ENCODE data around the gene FMNL2. TPM values are rescaled to one million over a fixed set of nuclear protein-coding genes. Genes with fewer than 3 reads are reported as not detected.

FMNL2 gene
- total and polyA plus RNA-seq, 4 donors = 1.5 to 9.3 (median 5.1) TPM

DNA sequence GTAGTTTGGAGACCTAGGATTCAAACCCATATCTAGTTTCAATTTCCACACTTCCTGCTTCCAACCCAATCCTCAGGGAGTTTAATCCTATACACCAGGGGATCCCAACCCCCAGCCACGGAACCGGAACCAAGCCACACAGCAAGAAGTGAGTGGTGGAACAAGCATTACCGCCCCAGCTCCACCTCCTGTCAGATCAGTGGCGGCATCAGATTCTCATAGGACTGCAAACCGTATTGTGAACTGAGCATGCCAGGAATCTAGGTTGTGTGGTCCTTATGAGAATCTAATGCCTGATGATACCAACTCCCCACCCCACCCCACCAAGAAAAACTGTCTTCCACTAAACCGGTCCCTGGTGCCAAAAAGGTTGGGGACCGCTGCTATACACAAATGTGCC, 329.8 kb downstream of the FMNL2 start (continued):
- TF ChIP-seq, protein P1, sequence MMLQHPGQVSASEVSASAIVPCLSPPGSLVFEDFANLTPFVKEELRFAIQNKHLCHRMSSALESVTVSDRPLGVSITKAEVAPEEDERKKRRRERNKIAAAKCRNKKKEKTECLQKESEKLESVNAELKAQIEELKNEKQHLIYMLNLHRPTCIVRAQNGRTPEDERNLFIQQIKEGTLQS (IDR thresholded peaks at IDR 0.05) = no peak
- TF ChIP-seq HNF4G (IDR thresholded peaks at IDR 0.05) (no peak), HNF4A (conservative IDR thresholded peaks at IDR 0.05) (no peak), JUND (IDR thresholded peaks at IDR 0.05) (no peak), GABPA (IDR thresholded peaks at IDR 0.05 in 1 of 2, conservative IDR thresholded peaks at IDR 0.05 in 1 of 2) (no peak)

DNA sequence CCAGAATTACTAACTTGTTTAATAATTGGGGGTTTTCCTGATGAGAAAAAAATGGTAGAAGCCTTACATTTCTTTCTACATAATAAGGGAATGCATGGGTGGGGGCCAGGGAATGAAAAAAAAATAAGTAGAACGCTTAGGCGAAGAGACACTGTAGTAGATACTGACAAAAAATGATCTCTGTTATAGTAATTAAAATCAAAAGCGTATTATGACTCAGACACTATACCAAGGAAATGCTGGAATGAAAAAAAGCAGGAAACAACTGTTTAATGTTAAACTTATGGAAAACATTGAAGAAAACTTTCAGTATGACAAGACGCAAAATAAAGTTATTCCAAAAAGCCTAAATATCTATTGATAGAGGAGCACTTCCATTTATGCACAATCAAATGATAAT, 339.4 kb downstream of the FMNL2 start:
- Histone ChIP-seq H3K27ac (ENCODE audit: low read depth in 1 of 2, low read length in 2 of 2) (no peak overlapping the region), H3K4me1 (ENCODE audit: control insufficient read depth in 4 of 4, insufficient read depth in 4 of 4, low read length in 3 of 4) (no peaks in the 10 kb centered on the region), H3K9ac (ENCODE audit: low read depth in 1 of 2, low read length in 2 of 2) (no peak overlapping the region), H3K9me3 (ENCODE audit: control insufficient read depth in 4 of 4, low read length in 3 of 4) (no peaks in the 10 kb centered on the region), H3K4me3 (ENCODE audit: low read depth in 1 of 3, low read length in 3 of 3) (no peak overlapping the region), H3K36me3 (ENCODE audit: control insufficient read depth in 4 of 4, insufficient read depth in 3 of 4, low read depth in 1 of 4, low read length in 3 of 4) (peaks cover 5 to 57% (median 47%) of the 10 kb centered on the region in 4 donors), H3K27me3 (ENCODE audit: control insufficient read depth in 4 of 4, insufficient read depth in 4 of 4, low read length in 3 of 4) (no peaks in the 10 kb centered on the region)
- 96% methylated on average over 4 of the region's 4 CpGs for WGBS
- no peak for DNase-seq (ENCODE audit: low spot score)
- no peak for TF ChIP-seq RXRA (IDR thresholded peaks at IDR 0.05)
- TF ChIP-seq SP1 (IDR thresholded peaks at IDR 0.05) = no peak
- no peak for TF ChIP-seq HNF4G (IDR thresholded peaks at IDR 0.05)
- TF ChIP-seq, protein P2, sequence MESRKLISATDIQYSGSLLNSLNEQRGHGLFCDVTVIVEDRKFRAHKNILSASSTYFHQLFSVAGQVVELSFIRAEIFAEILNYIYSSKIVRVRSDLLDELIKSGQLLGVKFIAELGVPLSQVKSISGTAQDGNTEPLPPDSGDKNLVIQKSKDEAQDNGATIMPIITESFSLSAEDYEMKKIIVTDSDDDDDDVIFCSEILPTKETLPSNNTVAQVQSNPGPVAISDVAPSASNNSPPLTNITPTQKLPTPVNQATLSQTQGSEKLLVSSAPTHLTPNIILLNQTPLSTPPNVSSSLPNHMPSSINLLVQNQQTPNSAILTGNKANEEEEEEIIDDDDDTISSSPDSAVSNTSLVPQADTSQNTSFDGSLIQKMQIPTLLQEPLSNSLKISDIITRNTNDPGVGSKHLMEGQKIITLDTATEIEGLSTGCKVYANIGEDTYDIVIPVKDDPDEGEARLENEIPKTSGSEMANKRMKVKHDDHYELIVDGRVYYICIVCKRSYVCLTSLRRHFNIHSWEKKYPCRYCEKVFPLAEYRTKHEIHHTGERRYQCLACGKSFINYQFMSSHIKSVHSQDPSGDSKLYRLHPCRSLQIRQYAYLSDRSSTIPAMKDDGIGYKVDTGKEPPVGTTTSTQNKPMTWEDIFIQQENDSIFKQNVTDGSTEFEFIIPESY (IDR thresholded peaks at IDR 0.05) = no peak
- TF ChIP-seq JUND (IDR thresholded peaks at IDR 0.05) = no peak
- TF ChIP-seq, protein P3, sequence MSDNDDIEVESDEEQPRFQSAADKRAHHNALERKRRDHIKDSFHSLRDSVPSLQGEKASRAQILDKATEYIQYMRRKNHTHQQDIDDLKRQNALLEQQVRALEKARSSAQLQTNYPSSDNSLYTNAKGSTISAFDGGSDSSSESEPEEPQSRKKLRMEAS (IDR thresholded peaks at IDR 0.05) = no peak
- no peak for TF ChIP-seq NR2F2 (IDR thresholded peaks at IDR 0.05)
- TF ChIP-seq, protein P1 (IDR thresholded peaks at IDR 0.05) = no peak

DNA sequence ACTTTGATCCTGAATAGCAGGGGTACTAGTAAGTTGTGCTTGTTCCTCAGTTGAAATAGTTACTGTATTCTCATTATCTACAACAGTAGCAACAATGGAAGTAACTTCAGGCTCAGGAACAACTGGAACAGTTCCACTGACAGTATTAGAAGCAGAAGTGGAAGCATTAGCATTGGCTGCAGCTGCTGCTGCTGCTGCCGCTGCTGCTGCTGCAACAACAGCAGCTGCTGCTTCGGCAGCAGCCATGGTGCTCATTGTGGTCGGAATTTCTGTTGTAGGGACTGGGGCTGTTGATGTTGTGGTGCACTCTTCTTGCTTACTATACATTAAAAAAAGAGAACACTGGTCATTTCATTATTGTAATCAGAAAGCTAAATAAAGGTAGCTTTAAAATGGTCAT, 341.5 kb downstream of the FMNL2 start:
- H3K27me3 ChIP-seq (ENCODE audit: control insufficient read depth in 4 of 4, insufficient read depth in 4 of 4, low read length in 3 of 4) = no peaks in the 10 kb centered on the region
- no peak overlapping the region for H3K4me3 ChIP-seq (ENCODE audit: low read depth in 1 of 3, low read length in 3 of 3)
- no peak for TF ChIP-seq GABPA (IDR thresholded peaks at IDR 0.05 in 1 of 2, conservative IDR thresholded peaks at IDR 0.05 in 1 of 2)
- TF ChIP-seq, protein P4, sequence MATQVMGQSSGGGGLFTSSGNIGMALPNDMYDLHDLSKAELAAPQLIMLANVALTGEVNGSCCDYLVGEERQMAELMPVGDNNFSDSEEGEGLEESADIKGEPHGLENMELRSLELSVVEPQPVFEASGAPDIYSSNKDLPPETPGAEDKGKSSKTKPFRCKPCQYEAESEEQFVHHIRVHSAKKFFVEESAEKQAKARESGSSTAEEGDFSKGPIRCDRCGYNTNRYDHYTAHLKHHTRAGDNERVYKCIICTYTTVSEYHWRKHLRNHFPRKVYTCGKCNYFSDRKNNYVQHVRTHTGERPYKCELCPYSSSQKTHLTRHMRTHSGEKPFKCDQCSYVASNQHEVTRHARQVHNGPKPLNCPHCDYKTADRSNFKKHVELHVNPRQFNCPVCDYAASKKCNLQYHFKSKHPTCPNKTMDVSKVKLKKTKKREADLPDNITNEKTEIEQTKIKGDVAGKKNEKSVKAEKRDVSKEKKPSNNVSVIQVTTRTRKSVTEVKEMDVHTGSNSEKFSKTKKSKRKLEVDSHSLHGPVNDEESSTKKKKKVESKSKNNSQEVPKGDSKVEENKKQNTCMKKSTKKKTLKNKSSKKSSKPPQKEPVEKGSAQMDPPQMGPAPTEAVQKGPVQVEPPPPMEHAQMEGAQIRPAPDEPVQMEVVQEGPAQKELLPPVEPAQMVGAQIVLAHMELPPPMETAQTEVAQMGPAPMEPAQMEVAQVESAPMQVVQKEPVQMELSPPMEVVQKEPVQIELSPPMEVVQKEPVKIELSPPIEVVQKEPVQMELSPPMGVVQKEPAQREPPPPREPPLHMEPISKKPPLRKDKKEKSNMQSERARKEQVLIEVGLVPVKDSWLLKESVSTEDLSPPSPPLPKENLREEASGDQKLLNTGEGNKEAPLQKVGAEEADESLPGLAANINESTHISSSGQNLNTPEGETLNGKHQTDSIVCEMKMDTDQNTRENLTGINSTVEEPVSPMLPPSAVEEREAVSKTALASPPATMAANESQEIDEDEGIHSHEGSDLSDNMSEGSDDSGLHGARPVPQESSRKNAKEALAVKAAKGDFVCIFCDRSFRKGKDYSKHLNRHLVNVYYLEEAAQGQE (IDR thresholded peaks at IDR 0.05) = no peak
- TF ChIP-seq JUND (IDR thresholded peaks at IDR 0.05) = no peak
- no peak for TF ChIP-seq TAF1 (conservative IDR thresholded peaks at IDR 0.05)
- no peak for TF ChIP-seq FOXA1 (IDR thresholded peaks at IDR 0.05)
- TF ChIP-seq, protein P3 (IDR thresholded peaks at IDR 0.05) = no peak
- TF ChIP-seq, protein P2 (IDR thresholded peaks at IDR 0.05) = no peak
- TF ChIP-seq HNF4A (conservative IDR thresholded peaks at IDR 0.05) = no peak
- TF ChIP-seq RXRA (IDR thresholded peaks at IDR 0.05) = no peak
- no peak for TF ChIP-seq HNF4G (IDR thresholded peaks at IDR 0.05)
- no peak for TF ChIP-seq YY1 (IDR thresholded peaks at IDR 0.05)
- TF ChIP-seq, protein P1 (IDR thresholded peaks at IDR 0.05) = no peak
- TF ChIP-seq RAD21 (IDR thresholded peaks at IDR 0.05) = no peak
- TF ChIP-seq EGR1 (IDR thresholded peaks at IDR 0.05; ENCODE audit: low read depth in 2 of 2) = no peak
- no peak for TF ChIP-seq NR2F2 (IDR thresholded peaks at IDR 0.05)
- peaks cover 7 to 56% (median 43%) of the 10 kb centered on the region in 4 donors for H3K36me3 ChIP-seq (ENCODE audit: control insufficient read depth in 4 of 4, insufficient read depth in 3 of 4, low read depth in 1 of 4, low read length in 3 of 4)
- H3K9me3 ChIP-seq (ENCODE audit: control insufficient read depth in 4 of 4, low read length in 3 of 4) = no peaks in the 10 kb centered on the region
- H3K9ac ChIP-seq (ENCODE audit: low read depth in 1 of 2, low read length in 2 of 2) = no peak overlapping the region
- H3K27ac ChIP-seq (ENCODE audit: low read depth in 1 of 2, low read length in 2 of 2) = no peak overlapping the region
- WGBS = 97% methylated on average over 3 of the region's 3 CpGs
- H3K4me1 ChIP-seq (ENCODE audit: control insufficient read depth in 4 of 4, insufficient read depth in 4 of 4, low read length in 3 of 4) = no peaks in the 10 kb centered on the region
- DNase-seq (ENCODE audit: low spot score) = no peak
